ENCODE data around the gene NPC2.
"Not testable (repeated sequence)": the region's sequence is repeated elsewhere in the genome, so short reads cannot be mapped to it uniquely, and the experiment has no call there.

NPC2 gene

DNA sequence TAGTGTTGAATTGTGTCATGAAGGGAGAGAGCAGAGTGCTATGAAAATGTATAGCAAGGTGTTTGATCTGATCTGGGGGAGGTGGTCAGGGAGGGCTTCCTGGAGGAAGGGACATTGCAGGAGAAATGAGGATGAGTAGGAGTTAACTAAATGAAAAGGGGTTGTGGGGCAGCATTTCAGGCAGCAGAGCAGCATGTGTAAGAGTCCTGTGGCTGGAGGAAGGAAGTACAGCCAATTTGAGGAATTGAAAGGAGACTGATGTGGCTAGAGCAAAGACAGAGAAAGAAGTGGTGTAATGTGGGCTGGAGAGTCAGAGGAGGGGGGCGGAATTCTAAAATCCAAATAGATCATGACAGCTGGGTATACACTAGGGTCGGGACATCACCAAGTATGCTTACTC lies 20.5 kb downstream of the NPC2 start:
- in situ Hi-C loops (cut with MboI; ENCODE audit: low sequenced_read_pairs): no loop called here

DNA sequence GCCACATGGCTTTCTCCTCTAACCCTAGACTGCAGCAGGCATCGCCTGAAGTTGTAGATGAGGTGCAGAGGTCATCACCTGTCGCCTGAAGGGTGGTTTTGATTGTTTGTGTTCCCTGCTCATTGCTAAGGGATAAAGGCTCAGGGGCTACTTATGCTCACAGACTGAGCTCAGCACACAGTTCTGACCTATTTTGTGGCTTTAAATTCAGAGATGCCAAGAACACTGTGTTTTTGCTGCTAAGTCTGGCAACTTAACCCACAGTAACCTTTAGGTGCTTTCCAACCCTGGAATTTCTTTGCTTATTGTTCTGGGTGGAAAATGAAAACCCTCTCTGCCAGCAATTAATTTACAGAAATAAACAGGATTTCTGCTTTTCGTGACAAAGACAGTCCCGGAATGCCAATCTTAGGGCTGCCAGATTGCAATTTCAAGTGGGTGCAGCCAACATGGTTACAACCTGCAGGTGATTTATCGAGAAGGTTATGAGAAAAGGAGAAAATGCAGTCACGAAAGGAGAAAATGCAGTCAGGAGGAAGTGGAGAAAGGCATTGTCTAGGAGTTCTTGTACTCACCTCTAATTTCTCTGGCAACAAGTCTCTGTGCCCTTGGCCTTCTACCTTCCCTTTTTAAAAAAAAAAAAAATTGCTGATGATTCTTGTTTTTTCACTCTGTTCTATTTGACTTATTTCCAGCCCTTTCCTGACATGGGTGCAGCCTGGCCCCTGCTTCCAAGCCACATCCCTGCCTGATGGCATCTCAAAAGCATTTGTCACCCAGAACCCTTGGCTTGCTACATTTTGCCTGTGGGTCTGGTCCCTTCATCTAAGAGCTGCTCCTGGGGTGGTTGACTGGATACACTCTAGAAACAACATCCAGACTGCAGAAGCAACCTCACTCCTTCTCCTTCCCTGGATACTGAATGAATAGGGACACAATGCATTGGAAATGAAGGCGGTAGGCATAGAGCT lies 23.3 kb downstream of the NPC2 start:
- in situ Hi-C loops (cut with MboI; ENCODE audit: low sequenced_read_pairs): no loop called here

DNA sequence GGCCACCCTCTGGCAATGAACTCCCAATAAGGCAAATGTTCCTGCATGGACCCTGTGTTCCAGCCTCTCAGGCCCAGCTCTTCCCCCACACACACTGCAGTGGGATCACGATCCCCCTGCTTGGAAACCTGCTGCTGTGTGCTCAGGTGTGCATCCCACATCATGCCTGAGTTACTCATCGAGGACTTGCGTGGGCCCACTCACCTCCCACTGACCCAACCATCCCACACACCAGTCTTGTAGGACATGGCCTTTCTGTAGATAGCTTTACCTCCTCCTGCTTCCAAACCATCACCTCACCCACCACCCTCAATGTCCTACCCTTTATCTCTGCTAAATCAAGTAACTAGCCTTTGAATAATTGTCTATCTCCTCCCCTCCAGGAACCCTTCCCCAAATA lies 24.6 kb downstream of the NPC2 start:
- in situ Hi-C loops (cut with MboI; ENCODE audit: low sequenced_read_pairs): no loop called here

DNA sequence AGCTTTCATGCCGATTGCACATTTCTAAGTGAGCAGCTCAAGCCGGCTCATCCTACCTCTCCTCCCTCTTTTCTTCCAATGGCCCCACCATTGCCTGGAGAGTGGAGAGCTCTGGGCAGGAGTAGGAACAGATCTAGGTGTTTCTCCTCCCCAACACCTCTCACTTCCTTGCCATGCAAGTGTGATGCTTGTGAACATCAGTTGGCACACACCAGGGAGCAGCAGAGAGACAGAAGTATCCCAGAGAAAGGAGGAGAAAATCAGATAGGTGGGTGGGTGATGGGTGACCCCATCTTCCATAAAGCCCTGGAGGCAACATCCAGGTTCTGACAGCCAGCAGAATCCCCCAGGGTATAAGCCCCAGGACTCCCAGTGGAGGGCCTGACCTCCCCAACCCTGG lies 27.8 kb downstream of the NPC2 start:
- in situ Hi-C loops (cut with MboI; ENCODE audit: low sequenced_read_pairs): no loop called here

DNA sequence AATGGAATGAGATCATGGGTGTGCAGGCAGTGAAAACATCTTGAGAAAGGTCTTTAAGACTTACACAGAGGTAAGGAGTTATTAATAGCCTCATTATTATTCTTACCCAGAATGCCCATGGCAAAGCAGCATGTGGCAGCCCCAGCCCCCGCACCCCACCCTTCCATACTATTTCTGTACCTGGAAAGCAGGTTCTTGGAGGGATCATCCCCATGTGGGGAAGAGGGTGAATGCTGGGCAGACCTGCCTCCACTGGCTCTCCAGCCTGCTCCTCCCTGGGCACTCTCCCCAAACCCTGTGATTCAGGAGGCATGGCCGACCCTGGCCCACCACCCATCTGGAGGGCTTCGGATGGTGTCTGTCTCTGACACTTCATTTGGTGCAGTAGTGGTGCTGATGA lies 28.3 kb downstream of the NPC2 start:
- in situ Hi-C loops (cut with MboI; ENCODE audit: low sequenced_read_pairs): no loop called here

DNA sequence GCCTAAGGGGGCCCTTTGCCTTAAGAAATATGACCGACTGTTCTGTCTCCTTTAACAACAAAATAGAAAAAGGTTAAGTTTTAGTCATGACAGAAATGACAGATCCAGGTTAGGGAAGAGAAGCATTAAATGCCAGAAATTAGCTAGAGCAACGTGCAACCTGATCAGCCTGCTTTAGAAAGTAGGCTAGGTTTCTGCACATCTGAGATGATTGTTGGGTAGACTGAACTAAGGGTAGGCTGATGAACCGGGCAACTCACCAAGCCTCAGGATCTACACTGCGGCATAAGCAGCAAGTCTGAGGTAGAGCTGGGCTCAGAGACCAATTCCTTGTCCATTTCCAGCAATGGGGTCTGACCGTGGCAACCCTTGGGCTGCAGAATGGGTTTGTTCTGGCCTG lies 29.4 kb downstream of the NPC2 start:
- in situ Hi-C loops (cut with MboI; ENCODE audit: low sequenced_read_pairs): no loop called here

DNA sequence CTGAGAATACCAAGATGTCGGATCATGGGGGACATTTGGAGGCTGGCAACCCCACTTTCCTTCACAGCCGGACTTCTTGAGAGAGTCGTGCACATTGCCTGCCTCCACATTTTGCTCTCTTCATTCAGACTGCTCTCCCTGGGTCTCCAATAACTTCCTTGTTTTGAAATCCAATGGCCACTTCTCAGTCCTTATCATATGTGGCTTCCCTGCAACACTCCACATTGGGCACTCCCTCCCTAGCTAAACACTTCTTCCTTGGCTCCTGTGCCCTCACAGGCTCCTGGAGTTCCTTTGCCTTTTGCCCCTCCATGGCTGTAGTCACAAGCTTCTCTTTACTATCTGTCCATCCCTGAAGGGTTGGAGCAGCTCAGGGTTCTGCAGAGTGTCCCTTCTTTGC lies 30.1 kb downstream of the NPC2 start:
- in situ Hi-C loops (cut with MboI; ENCODE audit: low sequenced_read_pairs): no loop called here

DNA sequence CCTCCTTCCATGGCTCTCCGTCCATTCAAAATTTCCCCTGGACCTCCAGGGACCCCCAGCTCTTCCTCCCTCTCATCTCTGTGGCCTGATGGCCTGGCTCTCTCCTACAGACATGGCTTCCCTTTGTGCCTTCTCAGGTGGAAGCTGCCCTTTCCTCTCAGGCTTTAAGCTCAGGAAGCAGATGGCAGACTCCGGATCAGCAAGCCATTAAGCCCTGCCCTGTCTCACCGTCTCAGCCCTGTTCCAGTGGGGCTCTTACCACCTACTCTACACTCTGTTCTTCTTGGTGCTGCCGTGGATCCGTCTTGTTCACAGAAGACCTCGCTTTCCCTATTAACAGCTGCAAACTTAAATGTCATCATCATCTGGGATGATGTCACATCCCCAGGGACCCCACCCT lies 33.1 kb downstream of the NPC2 start:
- in situ Hi-C loops (cut with MboI; ENCODE audit: low sequenced_read_pairs): no loop called here

DNA sequence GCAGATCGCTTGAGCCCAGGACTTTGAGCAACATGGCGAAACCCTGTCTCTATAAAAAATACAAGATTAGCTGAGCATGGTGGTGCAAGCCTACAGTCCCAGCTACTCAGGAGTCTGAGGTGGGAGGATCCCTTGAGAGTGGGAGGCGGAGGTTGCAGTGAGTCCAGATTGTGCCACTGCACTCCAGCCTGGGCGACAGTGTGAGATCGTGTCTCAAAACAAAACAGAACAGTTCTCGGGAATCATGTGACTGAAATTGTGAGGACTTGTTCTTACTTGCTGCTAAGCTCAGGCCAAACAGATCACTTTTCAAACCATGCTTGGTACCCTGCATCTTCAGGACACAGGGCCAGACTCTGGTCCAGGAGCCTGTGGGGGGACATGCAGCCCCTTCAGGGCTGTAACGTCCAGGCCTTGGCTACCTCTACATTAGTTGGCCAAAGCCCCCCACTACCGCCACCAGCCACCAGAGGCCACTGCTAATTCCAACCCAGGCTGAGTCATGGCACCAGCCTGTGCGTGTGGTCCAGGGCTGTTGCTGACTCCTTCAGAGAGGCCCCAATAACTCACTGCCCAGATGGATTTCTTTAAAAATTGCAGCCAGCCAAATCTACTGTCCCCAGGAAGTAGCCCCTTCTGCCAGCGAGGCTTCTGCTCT lies 33.7 kb downstream of the NPC2 start:
- in situ Hi-C loops (cut with MboI; ENCODE audit: low sequenced_read_pairs): no loop called here

DNA sequence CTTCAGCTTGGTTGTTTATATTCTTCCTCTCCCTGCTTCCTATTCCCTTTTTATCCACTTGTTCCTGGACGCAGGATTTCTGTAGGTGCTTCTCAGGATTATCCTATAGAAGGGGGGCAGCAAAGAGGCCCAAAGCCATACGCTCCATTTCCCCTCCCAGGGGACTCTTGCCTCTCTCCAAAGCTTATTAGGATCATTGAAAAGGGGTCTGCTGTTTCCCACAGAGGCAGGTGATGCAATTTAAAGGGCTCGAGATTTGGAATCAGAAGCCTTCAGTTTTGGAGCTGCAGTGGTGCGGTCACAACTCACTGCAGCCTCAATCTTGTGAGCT lies 35.6 kb downstream of the NPC2 start:
- in situ Hi-C loops (cut with MboI; ENCODE audit: low sequenced_read_pairs): no loop called here

DNA sequence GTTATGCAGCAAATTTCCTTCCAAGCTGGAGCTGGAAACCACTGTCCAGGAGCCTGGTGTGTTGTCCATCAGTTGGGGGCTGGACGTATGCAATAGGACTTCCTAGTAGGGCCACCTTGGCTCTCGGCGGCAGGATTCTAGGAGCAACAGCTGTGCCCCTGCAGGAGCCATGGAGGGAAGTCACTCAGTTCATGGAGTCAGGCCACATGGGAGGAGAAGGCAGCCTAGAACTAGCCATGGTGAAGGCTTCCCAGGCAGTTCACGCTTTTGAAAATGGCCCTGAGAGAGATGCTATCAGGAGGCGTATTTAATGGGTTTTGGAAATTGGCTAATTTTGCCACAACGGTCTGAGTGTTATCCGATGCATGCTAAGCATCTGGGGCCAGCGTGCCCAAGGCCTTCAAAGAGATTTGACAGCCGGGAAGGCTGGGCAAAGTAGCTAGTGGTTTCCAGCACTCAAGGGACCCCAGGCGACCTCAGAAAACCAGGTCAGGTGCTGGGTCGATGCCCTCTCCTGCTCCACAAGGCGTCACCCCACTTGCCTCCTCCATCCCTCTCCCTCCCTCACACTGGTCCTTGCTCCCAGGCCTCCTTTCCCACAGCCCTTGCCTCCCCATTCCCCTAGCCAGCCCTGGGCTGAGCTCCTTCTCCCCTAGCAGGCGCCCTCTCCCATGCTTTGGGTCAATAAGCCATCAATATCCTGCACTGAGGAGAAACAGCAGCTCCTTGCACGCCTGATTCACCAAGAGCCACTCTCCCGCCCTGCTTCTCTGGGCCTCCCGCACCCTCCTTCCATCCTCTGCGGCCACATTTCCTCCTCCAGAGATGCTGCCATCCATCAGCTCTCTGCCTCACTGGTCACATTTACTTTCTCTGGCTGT lies 36.2 kb downstream of the NPC2 start:
- in situ Hi-C loops (cut with MboI; ENCODE audit: low sequenced_read_pairs): no loop called here

DNA sequence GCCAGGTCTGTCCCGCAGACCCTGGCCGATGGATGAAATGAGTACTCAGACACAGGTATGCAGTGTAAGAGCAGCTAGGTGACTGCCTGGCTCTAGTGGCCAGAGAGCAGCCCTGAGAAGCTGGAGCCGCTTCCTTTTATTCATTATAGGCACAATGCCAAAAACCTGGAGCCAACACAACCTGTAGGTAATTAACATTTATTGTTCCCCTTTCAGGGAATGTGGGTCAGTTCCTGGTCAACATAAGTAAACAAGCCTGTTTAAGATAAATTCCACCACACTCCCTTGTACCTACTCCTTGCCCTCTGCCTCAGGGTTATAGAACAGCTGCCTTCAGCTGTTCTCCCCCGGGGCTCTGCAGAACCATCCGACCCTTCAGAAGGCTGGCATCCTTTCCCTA lies 38.7 kb downstream of the NPC2 start:
- in situ Hi-C loops (cut with MboI; ENCODE audit: low sequenced_read_pairs): not testable (repeated sequence)

DNA sequence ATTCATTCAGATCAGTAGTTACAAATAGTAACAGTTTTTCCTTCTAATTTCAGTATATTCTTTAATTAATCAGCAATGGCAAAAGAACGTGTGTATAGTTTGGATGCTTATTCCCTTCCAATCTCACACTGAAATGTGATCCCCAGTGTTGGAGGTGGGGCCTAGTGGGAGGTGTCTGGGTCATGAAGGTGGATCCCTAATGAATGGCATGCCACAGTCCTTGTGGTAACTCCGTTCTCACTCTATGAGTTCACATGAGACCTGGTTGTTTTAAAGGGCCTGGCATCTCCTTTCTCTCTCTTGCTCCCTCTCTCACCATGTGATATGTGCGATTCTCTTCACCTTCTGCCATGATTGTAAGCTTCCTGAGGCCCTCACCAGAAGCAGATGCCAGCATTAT lies 48.2 kb downstream of the NPC2 start:
- in situ Hi-C loops (cut with MboI; ENCODE audit: low sequenced_read_pairs): no loop called here

DNA sequence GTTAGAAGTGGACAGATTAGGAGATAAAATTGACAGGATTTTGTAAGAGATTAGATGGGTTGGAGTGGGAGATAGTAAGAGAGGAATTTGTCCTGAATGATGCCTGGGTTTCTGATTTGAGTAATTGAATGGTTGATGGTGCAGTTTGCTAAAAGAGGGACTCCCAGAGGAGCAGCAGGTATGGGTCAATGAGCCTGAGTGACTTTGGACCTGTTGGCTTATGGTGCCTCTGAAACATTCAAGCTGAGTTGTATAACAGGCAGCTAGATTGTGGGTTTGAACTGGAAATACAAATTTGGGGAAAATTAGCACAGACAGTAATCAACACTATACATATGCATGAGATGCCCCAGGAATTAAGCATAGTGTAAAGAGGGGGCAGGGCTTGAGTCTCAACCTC lies 50.3 kb downstream of the NPC2 start:
- in situ Hi-C loops (cut with MboI; ENCODE audit: low sequenced_read_pairs): no loop called here

DNA sequence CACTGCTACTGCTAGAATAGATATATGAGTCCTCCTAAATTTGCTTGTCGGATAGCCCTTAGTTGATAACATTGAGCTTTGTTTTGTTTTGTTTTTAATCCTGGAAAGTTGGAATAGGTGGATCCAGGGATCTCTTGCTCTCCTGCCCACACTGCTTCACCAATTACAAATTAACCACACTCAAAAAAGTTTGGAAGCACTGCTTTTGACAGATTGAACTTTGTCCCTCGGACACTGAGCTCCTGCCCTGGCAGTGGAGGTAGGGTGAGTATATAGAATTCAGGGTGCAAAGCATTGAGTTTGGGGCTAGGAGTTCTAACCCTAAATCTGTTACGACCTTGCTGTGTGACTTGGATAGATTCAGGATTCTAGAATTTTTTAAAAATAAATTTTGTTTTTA lies 52.0 kb downstream of the NPC2 start:
- in situ Hi-C loops (cut with MboI; ENCODE audit: low sequenced_read_pairs): no loop called here

DNA sequence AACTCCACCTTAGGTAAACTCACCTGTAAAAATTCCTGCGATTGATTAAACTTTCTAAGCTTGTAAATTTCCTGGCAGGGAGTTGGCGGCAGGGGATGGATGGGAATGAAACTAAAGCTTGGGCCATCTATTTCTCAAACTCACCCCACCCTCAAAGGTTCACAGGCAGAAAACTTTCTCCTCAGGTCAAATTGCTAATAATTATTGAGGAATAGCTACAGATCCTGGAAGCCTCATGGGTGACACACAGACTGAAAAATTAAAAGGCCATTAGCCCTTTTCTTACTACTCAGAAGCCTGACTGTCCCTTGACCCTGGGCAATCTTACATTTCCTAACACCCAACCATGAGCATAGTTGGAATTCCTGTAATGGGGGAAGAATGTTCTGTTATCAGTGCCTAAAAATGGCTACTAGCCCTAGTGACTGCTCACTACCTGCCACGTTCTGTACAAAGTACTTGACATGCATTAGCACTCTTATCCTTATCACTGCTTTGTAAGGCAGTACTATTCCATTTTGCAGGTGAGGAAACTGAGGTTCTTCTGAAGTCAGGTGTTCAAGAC lies 54.7 kb downstream of the NPC2 start:
- in situ Hi-C loops (cut with MboI; ENCODE audit: low sequenced_read_pairs): no loop called here

DNA sequence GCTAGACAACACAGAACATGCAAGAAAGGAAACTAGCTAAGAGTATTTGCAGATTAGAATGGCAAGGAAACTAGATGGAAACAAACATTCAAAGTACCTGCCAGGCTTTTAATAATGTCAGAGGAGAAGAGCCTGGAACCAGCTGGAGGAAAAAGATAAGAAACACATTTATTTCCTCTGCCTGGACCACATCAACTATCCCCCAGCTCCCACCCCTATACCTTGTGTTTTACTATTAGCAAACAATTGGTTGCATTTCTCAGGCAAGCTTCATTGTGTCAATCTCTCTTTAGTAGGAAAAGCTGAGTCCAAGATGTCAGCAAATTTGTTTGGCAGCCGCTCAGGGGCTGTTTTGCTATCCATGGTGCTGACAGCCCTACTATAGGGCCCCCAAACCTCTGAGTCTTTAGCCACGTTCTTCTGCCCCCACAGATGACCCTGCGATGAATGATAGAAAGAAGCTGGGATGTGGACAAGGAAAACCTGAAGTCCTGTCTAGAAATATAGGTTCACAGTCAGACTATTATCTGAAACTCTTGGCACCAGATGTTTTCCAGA lies 55.5 kb downstream of the NPC2 start:
- in situ Hi-C loops (cut with MboI; ENCODE audit: low sequenced_read_pairs): no loop called here

DNA sequence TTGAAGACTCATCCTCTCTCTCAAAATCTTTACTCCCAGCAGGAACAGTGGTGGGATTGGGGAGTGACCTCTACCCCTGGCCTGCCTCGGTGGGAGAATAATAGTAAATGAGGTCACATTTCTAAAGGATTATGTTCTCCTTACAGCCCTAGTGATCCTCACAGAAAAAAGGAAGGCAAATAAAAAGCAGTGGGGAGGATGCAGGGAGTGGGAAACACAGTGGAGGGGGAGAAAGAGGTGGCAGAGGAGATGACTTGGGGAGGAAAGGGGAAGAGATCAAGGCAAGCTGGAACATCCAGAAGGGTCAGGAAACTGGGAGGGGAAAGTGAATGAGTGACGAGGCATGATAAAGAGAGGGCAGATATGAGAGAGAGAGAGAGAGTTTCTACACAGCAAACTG lies 58.8 kb downstream of the NPC2 start:
- in situ Hi-C loops (cut with MboI; ENCODE audit: low sequenced_read_pairs): no loop called here

DNA sequence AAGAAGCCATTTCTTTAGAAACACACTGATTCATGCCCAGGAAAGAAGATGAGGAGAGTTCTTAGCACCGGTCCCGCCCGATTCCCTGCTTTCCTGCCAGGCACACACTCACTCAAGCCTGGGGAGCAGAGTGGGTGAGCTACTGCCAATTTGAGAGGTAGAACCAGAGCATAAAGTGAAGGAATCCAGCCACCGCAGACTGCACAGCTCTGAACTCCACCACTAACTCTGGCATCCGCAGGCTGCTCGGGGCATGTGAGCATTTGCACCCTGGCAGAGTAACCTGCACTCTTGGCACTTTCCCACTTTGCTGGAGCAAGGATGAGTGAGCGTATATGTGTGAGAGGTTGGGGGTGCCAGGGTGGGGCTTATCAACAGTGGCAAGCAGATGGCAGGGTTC lies 63.1 kb downstream of the NPC2 start:
- in situ Hi-C loops (cut with MboI; ENCODE audit: low sequenced_read_pairs): no loop called here
